Measurements from ENCODE around the gene FSHR. TPM values are rescaled to one million over a fixed set of nuclear protein-coding genes. Genes with fewer than 3 reads are reported as not detected.

Gene FSHR
- total RNA-seq, 1 donor from 2014 or later: not detected

DNA sequence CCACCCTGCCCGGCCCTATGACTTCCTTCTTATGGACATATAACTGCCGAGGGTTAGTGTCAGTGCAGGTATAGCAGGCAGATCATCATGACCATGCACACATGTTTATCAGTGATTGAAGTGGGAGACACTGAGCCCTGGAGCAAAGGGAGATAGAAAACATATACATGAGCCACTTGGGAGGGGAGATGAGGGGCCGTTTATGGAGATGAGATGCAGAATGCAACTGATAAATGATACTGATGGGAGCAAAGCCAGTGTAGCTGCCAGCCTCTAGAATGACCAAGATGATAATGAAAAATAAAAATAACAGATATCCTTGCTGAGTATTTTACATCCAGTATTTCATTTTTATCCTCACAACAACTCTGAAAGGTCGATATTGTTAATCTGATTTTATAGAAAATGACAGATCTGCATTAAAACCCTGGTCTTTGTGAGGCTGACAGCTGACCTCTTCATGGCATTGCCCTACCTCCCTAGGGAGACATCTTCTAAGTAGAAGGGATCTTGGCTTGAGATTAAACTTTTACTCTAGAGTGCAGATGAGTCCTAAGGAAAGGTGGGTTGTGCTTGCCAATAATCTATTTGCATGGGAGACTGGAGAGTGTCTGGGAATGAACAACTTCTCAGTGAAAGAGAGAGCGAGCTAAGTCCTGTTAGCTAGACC is 220.4 kb downstream of the FSHR start:
- Mint-ChIP-seq H3K27me3 (ENCODE audit: unreplicated experiment) (peaks cover 30% of the 10 kb centered on the region), H3K27ac (ENCODE audit: unreplicated experiment) (no peak overlapping the region), H3K9me3 (ENCODE audit: unreplicated experiment) (no peaks in the 10 kb centered on the region), H3K36me3 (ENCODE audit: unreplicated experiment) (no peaks in the 10 kb centered on the region), H3K4me3 (ENCODE audit: unreplicated experiment) (no peak overlapping the region), H3K4me1 (ENCODE audit: unreplicated experiment) (no peaks in the 10 kb centered on the region)
- TF ChIP-seq, protein P1, sequence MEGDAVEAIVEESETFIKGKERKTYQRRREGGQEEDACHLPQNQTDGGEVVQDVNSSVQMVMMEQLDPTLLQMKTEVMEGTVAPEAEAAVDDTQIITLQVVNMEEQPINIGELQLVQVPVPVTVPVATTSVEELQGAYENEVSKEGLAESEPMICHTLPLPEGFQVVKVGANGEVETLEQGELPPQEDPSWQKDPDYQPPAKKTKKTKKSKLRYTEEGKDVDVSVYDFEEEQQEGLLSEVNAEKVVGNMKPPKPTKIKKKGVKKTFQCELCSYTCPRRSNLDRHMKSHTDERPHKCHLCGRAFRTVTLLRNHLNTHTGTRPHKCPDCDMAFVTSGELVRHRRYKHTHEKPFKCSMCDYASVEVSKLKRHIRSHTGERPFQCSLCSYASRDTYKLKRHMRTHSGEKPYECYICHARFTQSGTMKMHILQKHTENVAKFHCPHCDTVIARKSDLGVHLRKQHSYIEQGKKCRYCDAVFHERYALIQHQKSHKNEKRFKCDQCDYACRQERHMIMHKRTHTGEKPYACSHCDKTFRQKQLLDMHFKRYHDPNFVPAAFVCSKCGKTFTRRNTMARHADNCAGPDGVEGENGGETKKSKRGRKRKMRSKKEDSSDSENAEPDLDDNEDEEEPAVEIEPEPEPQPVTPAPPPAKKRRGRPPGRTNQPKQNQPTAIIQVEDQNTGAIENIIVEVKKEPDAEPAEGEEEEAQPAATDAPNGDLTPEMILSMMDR (IDR thresholded peaks at IDR 0.05): no peak
- no peak for DNase-seq (ENCODE audit: extremely low spot score, unreplicated experiment)

- H3K27me3 Mint-ChIP-seq (ENCODE audit: unreplicated experiment): peaks cover 23% of the 10 kb centered on the region
- no peak overlapping the region for H3K27ac Mint-ChIP-seq (ENCODE audit: unreplicated experiment)
- DNase-seq (ENCODE audit: extremely low spot score, unreplicated experiment): no peak
- no peaks in the 10 kb centered on the region for H3K36me3 Mint-ChIP-seq (ENCODE audit: unreplicated experiment)
- TF ChIP-seq, protein P1 (IDR thresholded peaks at IDR 0.05): no peak
- no peaks in the 10 kb centered on the region for H3K4me1 Mint-ChIP-seq (ENCODE audit: unreplicated experiment)
- no peak overlapping the region for H3K4me3 Mint-ChIP-seq (ENCODE audit: unreplicated experiment)
- H3K9me3 Mint-ChIP-seq (ENCODE audit: unreplicated experiment): no peaks in the 10 kb centered on the region
Observed at GRCh38 chr2:48932667-48933066, 221.6 kb downstream of the FSHR start.

GRCh38 chr2:48929571-48930301 is 224.6 kb downstream of the FSHR start:
- Mint-ChIP-seq H3K36me3 (ENCODE audit: unreplicated experiment) (no peaks in the 10 kb centered on the region), H3K9me3 (ENCODE audit: unreplicated experiment) (no peaks in the 10 kb centered on the region), H3K4me3 (ENCODE audit: unreplicated experiment) (no peak overlapping the region), H3K27me3 (ENCODE audit: unreplicated experiment) (peaks cover 24% of the 10 kb centered on the region), H3K27ac (ENCODE audit: unreplicated experiment) (no peak overlapping the region), H3K4me1 (ENCODE audit: unreplicated experiment) (no peaks in the 10 kb centered on the region)
- TF ChIP-seq, protein P1 (IDR thresholded peaks at IDR 0.05): no peak
- no peak for DNase-seq (ENCODE audit: extremely low spot score, unreplicated experiment)

- H3K9me3 Mint-ChIP-seq (ENCODE audit: unreplicated experiment): no peaks in the 10 kb centered on the region
- no peak overlapping the region for H3K4me3 Mint-ChIP-seq (ENCODE audit: unreplicated experiment)
- peaks cover 24% of the 10 kb centered on the region for H3K27me3 Mint-ChIP-seq (ENCODE audit: unreplicated experiment)
- H3K36me3 Mint-ChIP-seq (ENCODE audit: unreplicated experiment): no peaks in the 10 kb centered on the region
- no peak for DNase-seq (ENCODE audit: extremely low spot score, unreplicated experiment)
- H3K27ac Mint-ChIP-seq (ENCODE audit: unreplicated experiment): no peak overlapping the region
- TF ChIP-seq, protein P1 (IDR thresholded peaks at IDR 0.05): no peak
- no peaks in the 10 kb centered on the region for H3K4me1 Mint-ChIP-seq (ENCODE audit: unreplicated experiment)
Observed at GRCh38 chr2:48927355-48927754, 227.0 kb downstream of the FSHR start.

GRCh38 chr2:48915884-48916283 is 238.4 kb downstream of the FSHR start:
- no peak overlapping the region for H3K4me3 Mint-ChIP-seq (ENCODE audit: unreplicated experiment)

More at GRCh38 chr2:48915884-48916283, 238.4 kb downstream of the FSHR start:
- no peak for DNase-seq (ENCODE audit: extremely low spot score, unreplicated experiment)
- H3K4me1 Mint-ChIP-seq (ENCODE audit: unreplicated experiment): no peaks in the 10 kb centered on the region
- H3K36me3 Mint-ChIP-seq (ENCODE audit: unreplicated experiment): no peaks in the 10 kb centered on the region
- H3K9me3 Mint-ChIP-seq (ENCODE audit: unreplicated experiment): peaks cover 14% of the 10 kb centered on the region
- H3K27me3 Mint-ChIP-seq (ENCODE audit: unreplicated experiment): peaks cover 15% of the 10 kb centered on the region
- no peak overlapping the region for H3K27ac Mint-ChIP-seq (ENCODE audit: unreplicated experiment)
- TF ChIP-seq, protein P1 (IDR thresholded peaks at IDR 0.05): no peak

Data from osteocyte (in vitro differentiated cells).